NCI-H2081 treated with DMSO at 0.1 percent for 48 hours (cell line): ENCODE data around the gene LRIT1.

ENCODE experiments used
- DNase-seq: peaks from one replicate; lab custom pipeline; 2025; lab: John Stamatoyannopoulos, UW

Gene LRIT1

DNA sequence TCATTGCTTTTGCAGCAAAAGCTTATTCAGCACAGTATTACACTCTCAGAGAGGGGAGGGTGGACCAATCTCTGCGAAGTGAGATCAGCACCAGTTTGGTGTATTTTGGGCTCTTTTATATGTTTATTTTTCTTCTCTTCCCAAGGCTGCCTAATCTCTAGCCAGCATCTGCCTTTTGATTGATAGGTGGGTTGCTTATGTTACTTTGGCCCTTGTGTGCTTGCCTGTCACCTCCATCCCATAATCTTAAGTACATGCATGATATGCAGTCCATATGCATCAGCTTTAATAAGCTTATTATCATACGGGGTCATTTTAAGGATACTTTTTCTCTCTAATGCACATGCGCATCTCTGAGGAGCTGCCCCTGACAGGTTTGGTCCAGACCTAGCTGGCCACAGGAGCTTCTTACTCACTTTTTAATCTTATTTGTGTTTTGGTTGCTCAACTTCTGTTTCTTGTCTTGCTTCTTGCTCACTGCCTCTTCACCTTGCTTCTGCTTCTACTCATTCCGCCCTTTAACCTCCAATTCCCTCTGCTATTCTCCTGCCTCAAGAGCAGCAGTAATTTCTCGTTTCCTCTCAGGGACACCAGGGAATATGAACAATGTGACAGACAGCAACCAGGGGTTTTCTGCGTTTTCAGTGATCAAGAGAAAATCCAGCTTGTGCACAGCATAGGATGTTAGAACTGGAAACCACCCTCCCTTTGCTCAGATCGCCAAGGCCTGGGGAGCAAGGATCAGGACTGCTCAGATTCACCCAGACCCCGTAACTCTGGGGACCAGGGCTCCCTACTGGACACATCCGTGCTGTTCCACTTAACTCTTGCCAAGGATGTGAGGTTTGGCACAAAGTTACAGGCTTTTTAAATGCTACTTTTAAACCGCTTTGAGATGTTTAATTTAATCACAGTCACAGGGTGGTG lies 13.5 kb upstream of the LRIT1 start:
- DNase-seq, result no peak

DNA sequence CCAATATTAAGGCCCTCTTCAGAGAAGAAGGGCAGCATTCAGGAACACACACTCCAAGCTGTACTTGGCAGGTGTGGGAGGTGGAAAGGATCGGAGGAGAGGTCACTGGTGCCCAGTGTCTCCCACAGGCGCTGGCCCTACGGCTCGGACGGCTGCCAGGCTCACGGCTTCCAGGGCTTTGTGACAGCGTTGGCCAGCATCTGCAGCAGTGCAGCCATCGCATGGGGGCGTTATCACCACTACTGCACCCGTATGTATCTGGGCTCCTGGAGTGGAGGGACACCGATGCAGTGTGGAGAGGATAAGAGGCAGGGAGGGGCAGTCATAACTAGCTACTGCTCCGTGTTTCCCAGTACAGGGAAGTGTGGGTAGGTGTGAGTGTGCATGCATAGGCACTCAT lies 7.4 kb upstream of the LRIT1 start:
- no peak for DNase-seq

DNA sequence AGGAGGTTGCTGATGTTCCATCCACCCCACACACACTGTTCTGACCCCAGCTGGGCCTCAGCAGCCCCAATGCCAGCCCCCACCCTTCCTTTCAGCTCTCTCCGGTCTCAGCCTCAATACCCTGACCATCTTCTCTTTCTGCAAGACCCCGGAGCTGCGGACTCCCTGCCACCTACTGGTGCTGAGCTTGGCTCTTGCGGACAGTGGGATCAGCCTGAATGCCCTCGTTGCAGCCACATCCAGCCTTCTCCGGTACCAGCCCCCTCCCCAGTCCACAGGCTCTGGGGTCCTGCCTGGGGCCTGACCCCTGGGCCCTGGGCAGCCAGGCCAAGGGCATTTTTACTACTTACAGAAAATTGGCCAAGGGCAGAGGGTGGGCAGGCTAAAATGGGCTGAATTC lies 6.2 kb upstream of the LRIT1 start:
- DNase-seq, result no peak

DNA sequence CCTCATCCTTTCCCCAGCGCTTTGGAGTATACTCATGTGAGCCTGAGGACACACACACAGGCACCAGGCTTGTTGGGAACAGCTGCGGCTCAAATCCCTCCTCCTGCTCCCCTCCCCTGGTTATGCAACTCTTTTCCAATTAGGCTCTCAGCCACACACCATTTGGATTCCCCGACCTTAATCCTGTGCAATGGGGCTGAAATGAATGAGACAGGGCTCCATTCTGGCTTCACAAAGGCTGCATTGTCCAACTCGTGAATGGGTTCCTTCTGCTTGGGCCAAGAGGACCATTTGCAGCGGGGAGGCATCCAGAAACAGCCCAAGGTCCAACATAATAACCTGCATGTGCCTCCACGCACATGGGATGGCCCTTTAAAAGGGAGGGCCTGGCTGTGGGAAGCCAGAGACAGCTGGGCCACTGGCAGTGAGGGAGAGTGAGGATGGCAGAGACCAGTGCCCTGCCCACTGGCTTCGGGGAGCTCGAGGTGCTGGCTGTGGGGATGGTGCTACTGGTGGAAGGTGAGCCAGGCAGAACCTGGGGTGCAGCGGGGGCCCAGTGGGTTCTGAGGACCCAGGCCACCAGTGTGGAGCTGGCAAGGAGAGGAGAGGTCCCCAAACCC lies 3.4 kb upstream of the LRIT1 start, which contains the start of gene RGR:
TSS of gene RGR (plus strand) at position 403 of the 620 bp plus-strand sequence. CDS start at position 441, 38 bp downstream.
- DNase-seq, result no peak

DNA sequence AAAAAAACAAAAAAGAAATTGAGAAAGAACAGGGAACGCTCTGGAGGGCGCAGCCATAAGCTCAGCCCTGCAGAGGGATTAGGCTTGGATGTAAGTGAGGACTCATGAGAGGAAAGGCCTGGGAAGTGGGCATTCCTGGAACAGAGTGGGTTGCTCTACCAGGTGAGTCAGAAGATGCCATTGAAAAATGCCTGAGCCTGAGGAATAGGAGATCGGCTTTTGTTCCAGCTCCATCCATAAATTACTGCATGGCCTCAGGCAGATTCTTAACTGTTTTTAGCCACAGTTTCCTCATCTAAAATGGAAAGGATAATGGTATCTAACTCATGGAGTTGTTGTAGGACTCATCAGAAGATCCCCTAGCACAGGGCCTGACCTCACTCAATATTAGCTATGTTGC lies 2.4 kb upstream of the LRIT1 start:
- DNase-seq, result no peak

DNA sequence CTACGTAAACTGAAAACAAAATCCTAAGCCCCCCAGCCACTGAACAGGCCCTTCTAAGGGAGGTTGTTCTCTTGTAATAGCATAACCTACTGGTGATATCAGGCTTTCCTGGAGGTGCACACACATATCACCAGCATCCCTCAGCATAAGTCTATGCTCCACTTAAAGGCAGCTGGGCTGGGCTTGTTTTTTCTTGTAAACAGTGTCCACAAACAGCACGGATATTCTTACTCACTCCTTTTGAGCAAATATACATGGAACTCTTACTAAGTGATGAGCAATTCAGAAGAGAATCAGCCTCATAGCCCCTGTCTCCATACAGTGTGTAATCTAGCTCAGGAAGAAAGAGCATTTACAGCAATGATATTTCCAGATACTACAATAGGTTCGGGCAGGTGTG lies 2.4 kb downstream of the LRIT1 start:
- DNase-seq, result no peak

DNA sequence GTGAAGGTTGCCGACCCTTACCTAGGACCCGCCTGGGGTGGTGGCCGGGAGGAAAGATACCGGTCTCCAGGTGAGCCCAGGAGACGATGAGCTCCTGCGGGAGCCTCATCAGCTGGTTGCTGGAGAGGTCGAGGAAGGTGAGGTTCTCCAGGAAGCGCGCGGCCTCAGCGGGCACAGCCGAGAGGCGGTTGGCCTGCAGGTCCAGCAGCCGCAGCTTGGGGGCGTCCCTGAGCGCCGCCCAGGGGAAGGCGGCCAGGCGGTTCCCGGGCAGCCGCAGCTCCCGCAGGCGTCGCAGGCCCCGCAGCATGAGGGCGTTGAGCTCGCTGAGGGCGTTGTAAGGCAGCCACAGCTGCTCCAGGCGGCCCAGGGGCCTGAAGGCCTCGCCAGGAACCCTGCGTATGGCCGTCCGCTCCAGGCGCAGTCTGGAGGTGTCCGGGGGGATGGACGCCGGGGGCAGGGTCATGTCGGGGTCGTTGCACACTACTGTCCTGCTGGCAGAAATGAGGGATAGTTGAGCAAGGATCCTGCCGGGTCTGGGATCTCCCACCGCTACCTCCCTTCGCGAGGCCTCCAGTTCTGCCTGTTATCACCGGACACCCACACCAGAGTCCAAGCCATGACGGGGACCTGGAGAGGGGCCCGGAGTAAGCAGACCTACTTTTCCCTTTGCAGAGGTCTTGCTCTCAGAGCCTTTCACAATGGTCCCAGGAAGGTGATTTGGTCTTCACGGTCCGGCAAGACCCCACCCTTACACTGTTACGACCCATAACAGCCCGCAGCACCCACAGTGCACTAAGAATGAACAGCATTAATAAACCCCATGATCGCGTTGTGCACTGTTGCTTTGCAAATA lies 3.9 kb downstream of the LRIT1 start:
- DNase-seq, result no peak

DNA sequence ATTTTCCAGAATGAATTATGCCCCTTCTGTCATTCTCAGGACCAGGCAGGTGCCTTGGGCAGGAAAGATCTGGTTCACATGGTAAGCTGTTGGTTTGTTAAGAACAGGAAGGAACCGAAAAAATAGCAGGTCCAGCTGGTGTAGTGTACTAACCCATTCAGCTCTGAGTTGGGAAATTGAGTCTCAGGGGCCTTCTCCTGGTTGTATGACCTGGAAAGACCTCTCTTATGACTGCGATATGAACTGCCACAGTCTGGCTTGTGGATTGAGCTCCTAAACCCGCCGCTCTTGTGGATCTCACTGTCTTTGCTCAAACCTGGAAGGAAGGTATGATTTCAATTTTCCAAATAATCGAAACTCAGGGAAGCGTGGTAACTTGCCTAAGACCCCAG lies 4.5 kb downstream of the LRIT1 start:
- no peak for DNase-seq

DNA sequence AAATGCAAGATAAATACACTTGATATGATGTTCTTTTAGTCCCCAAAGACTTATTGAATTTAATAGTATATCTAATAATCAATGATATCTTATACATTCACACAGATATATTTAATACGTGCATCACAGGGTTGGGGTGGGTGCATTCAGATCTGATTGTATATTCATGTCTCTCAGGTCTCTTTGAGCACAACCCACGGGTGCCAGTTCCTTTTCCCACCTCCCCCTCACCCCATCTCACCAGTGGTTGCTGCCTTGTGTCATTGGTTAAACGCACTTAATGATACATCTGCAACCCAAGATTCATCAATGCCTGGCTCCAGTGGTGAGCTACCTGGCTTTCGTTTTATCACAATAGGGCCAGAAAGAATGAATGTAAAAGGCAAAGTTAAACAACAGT lies 6.2 kb downstream of the LRIT1 start:
- no peak for DNase-seq

DNA sequence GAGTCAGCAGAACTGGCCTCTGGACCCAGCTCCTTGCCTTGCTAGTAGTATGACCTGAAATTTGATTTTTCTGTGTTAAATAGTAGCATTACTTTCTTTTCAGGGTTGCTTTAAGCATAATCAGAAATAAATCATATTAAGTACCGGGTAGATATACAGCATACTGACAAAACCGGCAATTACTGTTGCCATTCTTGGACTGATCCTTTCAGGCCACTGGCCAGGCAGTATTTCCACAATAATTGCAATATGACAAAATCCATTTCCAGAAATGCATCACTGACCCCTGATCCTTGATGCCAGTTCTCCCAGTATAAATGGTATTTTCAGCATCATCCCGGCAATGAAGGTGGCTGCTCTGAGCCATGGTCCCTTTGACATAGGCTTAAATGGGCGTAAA lies 6.9 kb downstream of the LRIT1 start:
- no peak for DNase-seq

DNA sequence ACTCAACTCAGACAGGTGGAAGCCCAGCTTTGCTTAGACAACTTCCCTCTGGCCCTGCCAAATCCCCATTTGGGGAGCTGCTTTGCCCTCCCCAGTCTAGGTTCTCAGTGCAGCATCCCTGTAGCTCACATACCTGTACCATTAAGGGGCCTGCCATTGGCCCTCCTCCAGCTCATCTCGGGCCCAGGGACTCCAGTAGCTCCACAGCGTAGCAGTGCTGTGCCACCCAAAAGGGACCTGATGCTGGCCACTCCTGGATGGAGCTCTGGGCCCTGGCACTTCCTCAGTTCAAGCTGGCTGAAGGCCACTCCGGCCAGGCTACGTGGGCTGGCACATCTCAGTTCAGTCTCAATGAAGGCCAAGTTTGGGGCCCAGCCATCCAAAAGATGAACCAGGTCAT lies 7.4 kb downstream of the LRIT1 start:
- no peak for DNase-seq

DNA sequence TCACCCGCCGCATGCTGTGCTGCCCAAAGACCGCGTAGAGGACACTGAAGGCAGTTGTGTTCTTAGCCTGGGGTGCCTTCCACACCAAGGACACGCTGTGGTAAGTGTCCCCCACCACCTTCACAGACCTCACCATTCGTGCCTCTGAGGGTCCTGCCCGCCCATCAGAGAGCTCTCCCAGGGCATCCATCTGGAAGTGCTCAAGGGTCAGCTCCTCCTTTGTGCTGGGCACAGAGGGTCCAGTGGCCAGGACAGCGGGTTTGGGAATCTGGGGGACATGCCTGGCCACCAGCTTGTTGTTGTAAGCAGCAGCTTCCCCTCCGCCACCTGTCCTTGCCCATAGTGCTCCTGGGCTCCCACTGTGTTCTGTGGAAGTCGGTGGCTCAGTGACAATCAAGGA lies 9.0 kb downstream of the LRIT1 start:
- DNase-seq, result no peak

DNA sequence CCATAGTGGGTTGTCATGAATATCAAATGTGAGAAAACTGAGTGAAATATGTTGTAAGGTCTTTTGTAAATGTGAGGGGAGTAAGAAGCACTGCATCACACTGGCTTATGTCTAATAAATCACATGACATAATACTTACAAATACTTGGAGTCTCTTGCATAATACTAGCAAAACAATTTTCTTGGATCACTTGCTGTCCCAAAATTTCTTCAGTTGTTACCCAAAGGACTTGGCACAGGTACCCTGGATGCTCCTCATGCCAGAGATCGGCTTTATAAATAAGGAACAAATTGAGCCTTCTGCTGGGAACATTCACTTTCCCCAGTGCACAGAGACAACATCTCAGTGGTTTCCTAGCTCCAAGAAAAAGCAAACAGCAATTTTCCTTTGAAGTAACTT lies 11.0 kb downstream of the LRIT1 start:
- DNase-seq, result no peak

DNA sequence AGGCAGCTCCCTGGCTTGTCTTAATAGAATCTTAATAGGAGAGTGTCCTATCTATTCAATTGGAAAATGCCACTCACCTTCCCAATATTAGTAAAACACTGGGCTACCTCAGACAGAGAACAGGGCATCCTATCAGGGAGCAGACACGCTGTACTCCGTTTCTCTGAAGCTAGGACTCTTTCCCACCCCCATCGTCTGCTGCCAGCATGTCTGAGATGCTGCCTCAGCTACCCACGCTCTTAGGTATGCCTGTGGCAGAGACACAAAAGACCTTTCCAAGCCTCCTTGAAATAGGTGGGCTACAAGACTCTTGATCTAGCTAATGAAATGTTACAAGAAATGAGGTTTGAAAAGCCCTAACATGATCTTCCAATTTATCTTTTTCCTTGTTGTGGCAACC lies 13.5 kb downstream of the LRIT1 start:
- DNase-seq, result no peak

DNA sequence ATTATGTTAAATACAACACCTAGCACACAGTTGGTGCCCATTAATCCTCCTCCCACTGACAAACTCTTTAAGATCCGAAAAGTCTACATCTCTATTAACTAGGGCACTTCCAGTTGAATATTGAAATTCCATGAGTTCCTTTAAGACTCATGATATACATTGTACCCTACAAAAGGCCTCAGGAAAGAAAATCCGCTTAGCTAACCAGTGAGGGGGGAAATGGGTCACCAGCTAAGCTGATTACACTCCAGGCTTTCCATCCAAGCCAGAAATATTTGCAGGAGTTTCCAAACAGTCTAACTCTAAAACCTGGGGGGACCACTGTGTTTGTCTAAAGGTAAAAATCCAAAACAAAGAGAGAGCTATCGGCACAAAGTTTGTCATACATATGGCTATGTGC lies 14.7 kb downstream of the LRIT1 start:
- DNase-seq, result no peak

DNA sequence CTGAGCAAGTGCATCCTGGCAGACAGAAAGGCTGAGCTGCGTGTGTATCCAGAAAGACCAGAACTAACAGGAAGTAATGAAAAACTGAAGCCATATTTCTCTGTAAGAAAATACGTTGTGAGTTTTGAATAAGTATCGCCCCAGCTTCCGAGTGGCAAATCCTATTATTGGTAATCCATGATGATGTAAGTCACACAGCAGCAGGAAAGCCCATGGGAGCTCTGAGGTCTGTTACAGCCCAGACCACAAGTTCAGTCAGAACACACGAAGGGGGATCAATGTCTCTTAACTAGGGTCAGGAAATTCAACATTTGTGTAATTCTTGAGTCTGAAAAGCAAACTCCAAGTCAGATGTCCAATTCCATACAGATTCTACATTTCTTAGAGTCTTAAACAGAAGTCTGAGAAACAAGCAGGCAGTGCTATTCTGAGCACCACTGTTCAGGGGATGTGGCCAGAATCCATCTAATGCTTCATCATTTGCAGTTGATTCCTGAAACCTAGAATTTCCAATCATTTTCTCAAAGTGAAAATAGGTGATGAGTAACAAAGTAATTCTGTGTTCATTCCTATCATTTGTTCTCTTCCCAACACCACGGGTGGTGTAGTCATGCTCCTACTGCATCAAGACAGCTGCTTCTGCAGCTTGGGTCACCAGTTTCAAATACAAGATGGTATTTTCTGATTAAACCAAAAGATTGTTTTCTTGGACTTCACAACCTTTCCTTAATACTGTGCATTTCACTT lies 15.7 kb downstream of the LRIT1 start, which contains the start of gene LRIT2:
TSS of gene LRIT2 (minus strand) at position 118 of the 747 bp plus-strand sequence. CDS start at position 94, 24 bp downstream.
- DNase-seq, result no peak

DNA sequence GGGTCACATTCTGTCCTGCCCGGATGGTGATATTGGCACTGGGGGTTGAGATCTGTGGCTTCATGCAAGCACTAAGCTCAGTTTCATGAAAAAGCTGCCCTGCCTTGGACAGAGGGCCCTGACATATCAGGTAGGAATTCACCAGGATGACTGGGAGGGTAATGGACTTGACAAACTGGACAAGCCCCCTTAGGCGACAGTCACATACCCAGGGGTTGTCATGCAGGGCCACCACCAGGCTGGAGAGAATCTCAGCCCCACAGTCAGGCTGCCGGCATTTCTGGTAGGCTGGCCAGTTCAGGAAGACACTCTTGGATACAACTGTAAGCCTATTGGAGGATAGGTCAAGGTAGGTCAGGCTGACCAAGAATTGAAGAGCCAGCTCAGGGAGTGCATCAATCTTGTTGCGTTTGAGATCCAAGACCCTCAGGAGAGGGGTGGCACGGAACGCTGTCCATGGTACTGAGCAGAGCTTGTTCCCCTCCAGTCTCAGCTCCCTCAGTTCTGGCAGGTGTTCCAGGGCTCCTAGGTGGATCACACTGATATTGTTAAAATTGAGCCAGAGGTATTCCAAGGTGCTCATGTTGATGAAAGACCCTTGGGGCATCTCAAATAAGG lies 16.8 kb downstream of the LRIT1 start:
- no peak for DNase-seq

DNA sequence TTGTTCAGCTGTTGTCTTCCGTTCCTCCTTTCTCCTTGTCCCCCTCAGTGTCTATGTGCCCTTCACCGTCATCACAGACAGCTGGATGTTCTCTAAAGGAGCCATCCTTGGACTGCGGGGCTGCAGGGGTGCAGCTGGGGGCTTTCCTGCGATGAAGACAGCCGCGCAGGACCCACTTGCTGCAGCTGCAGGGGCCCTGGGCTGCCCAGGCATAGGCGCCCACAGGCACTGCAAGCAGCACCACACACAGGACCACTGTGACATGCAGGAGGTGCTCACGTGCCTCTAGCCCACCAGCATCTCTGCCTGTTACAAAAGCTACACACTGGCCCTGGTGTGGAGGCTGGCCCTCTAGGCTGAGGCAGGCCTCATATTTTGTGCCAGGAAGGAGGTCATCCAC lies 19.4 kb downstream of the LRIT1 start:
- DNase-seq, result no peak

DNA sequence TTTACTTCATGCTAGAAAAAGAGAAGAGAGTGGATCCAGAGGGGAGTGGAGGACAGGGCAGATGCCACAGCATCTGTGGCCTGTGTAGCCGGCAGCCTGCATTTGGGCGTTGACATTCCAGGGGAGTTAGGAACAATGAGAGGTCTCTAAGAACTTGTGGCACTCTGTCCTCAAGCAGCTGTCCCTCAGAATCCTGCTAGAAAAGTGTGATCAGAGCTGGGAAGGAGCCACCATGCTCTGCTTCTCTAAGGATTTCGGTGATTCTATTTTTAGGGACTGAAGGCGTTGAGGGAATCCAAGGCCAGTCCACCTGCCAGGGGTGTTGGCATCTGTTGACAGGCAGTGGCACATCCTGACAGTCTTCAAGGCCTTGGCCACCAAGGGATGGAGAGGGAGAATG lies 23.6 kb downstream of the LRIT1 start:
- DNase-seq, result no peak

DNA sequence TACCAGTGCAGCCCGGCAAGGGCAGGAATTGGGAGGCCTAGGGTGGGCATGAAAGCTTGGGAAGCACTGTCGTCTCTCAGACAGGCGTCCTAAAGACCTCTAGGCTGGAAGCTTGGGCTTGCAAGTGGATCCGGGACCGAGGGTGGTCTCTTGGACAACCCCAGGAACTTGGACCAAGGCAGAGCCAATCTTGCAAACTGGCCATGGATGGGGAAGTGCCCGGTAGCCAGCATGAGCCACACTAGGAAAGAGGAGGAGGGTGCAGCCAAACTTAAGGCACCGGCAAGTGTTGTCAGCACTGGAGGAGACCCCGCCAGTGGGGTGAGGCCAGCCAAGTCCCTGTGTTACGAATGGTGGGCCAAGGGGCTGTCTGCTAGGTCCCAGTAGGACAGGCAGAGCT lies 24.5 kb downstream of the LRIT1 start:
- no peak for DNase-seq

DNA sequence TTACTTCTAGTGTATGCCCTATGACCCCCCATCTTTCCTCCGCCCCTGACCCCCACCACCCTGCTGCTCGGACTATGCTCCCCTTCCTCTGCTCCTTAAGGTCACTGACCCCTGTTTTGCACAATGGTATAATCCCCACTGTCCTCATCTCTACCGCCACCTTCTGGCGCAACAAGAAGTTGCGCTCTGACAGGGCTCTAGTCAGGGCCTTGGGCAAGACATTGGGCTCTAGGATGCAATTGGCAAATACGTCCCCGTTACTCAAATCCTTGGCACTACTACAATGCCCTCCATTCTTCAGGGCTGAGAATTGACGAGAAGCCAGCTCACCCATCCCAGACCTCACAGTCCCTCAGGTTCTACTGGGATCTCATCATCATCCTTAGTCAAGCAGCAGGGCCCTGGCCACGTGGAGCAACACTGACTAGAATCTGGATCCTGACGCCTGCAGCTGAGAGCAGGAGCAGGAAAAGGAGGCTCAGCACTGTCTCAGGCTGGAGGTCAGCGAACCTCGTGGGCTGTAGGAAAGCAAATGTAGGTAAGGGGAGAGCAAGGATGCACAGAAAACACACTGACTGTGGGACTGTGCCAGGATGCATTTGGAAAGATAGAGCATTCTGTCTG lies 26.6 kb downstream of the LRIT1 start:
- no peak for DNase-seq
